Gastroesophageal sphincter (tissue), 3 donors: Measurements from ENCODE around the gene IGIP.

Experiments used
- EP300 ChIP-seq: sonication (generic); formaldehyde crosslinking; IDR thresholded peaks from one replicate; pipeline ENCODE4 v1.6.1; 2017; ENCODE audit warnings: antibody characterized with exemption, mild to moderate bottlenecking
- POLR2A ChIP-seq, 2 donors: fragments of 450-650 bp; IDR thresholded peaks; one replicate each; pipeline ENCODE4 v1.6.1; 2017; ENCODE audit warnings: antibody characterized with exemption in 2 of 2, mild to moderate bottlenecking in 2 of 2, moderate library complexity in 1 of 2
- POLR2AphosphoS5 ChIP-seq: sonication (generic); formaldehyde crosslinking; IDR thresholded peaks from one replicate; pipeline ENCODE4 v1.6.1; 2017; ENCODE audit warnings: antibody characterized with exemption
- TF ChIP-seq, protein P1 (sequence below), 4 experiments: fragments of 200-600 bp in 2 of 4; fragments of 450-650 bp in 2 of 4; sonication (generic) in 1 of 4; IDR thresholded peaks; one replicate each; pipeline ENCODE4 v1.5.1; 2017 to 2019; ENCODE audit warnings: antibody characterized with exemption in 4 of 4, mild to moderate bottlenecking in 2 of 4, moderate library complexity in 2 of 4

DNA sequence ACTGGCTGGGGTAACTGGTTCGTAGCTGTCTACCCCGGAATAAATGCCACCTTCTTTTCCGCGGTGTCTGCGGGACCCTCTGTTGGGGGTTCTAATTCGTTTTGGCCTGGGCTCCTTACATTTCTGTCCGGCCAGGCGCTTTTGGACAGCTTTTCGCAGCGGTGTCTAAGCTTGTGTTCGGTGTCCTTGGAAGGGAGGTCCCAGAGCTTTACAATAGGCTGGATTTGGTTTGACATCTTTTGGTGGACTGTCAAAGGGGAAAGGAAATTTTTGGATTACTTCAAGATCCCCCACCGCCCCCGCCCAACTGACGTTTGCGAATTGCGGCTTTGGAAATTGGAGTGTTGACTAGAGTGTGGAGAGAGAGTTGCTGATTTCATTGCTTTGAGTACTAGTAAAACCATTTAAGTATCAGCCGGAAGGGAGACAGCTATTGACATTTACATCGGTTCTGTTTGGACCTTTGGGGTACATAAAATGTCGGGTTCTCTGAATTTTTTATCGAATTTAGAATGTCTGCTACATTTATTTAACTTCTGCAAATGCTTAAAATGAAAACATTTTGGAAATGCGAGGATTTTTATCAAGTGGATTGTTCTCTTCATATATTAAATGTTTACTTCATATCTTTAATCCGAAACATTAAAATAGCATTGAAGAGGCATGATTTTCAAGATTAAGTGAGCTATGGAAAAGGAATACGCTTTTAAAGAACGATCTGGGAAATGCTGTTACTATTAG is 16.5 kb upstream of the IGIP start:
- TF ChIP-seq, protein P1, sequence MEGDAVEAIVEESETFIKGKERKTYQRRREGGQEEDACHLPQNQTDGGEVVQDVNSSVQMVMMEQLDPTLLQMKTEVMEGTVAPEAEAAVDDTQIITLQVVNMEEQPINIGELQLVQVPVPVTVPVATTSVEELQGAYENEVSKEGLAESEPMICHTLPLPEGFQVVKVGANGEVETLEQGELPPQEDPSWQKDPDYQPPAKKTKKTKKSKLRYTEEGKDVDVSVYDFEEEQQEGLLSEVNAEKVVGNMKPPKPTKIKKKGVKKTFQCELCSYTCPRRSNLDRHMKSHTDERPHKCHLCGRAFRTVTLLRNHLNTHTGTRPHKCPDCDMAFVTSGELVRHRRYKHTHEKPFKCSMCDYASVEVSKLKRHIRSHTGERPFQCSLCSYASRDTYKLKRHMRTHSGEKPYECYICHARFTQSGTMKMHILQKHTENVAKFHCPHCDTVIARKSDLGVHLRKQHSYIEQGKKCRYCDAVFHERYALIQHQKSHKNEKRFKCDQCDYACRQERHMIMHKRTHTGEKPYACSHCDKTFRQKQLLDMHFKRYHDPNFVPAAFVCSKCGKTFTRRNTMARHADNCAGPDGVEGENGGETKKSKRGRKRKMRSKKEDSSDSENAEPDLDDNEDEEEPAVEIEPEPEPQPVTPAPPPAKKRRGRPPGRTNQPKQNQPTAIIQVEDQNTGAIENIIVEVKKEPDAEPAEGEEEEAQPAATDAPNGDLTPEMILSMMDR (IDR thresholded peaks at IDR 0.05), result no peak
- TF ChIP-seq EP300, result no peak
- no peak for TF ChIP-seq POLR2A (IDR thresholded peaks at IDR 0.05)
- no peak for TF ChIP-seq POLR2AphosphoS5
